GM21825 (cell line): Measurements from ENCODE around the gene OBSL1.

Experiments used
- ATAC-seq: cut with Tn5 transposase; IDR thresholded peaks from one replicate; pipeline ENCODE4 v1.9.1; 2021; ENCODE audit warnings: mild to moderate bottlenecking, moderate library complexity; ENCODE audit not compliant: unreplicated experiment

The OBSL1 gene

DNA sequence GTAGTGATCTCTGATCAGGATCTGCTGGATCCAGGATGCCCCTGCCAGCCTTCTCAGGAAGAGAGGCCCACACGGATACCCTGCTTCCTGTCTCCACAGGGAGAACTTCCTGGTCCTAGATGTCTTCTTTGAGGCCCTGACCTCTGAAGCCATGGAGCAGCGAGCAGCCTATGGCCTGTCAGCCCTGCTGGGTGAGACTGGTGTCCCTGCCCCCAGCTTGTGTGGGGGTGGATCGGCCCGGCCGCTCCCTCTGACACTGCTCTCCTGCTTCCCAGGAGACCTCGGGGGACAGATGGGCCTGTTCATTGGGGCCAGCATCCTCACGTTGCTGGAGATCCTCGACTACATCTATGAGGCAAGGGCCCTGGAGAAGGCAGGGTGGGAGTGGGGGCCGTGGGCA is 34.4 kb downstream of the OBSL1 start:
- no peak for ATAC-seq

DNA sequence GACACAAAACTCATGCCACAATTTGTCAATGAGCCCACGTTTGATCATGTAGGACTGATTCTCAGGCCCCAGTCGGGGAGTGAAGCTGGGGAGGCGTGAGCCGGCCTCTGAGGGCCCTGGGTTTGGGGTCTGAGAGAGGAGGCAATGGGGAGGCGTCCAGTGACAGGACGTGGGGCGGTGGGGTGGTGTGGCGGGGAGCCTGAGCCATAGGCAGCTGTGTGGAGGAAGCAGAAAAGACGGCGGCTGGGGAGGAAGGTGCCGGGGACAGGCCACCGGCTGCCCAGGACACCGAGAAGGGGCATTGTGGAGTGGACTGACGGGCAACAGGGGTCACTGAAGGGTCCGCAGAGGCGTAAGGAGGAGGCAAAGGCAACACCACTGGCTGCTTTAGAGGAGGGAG is 34.9 kb downstream of the OBSL1 start:
- no peak for ATAC-seq

DNA sequence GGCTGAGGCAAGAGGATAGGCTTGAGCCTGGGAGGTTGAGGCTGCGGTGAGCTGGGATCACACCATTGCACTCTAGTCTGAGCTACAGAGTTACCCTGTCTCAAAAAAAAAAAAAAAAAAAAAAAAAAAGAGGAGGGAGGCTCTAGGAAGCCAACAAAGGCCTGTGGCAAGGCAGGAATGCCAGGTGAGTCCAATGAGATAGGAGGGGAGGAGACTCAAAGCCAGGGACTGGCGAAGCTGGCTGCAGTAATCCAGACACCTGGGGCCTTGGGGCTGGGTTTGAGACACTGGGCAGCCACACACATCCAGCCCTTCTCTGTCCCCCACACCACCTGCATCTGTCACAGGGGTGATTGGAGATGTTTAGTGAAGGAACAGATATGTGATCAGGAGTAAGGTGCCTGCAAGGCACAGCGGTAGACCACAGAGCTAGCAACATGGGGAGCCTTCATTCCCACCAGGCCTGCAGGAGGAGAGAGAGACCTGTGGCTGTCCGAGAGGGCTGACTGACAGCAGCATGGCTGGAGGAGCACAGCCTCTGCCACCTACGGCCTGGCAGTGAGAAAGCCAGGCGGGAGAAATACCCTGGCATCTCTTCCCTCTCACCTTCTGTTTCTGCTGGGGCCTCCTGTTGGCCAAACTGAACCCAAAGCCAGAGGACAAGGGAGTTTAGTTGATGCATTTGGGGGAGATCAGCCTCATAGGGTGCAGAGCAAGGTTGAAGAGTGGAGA is 37.2 kb downstream of the OBSL1 start:
- no peak for ATAC-seq

DNA sequence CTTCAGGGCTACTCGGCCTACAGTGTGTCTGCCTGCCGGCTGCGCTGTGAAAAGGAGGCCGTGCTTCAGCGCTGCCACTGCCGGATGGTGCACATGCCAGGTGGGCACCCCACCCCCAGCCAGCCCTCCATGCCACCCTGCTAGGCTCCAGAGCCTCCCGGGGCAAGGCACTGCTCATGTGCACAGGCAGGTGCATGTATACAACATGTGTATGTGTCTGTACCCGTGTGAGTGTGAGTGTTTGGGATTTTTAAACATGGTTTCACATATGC is 39.0 kb downstream of the OBSL1 start:
- no peak for ATAC-seq

DNA sequence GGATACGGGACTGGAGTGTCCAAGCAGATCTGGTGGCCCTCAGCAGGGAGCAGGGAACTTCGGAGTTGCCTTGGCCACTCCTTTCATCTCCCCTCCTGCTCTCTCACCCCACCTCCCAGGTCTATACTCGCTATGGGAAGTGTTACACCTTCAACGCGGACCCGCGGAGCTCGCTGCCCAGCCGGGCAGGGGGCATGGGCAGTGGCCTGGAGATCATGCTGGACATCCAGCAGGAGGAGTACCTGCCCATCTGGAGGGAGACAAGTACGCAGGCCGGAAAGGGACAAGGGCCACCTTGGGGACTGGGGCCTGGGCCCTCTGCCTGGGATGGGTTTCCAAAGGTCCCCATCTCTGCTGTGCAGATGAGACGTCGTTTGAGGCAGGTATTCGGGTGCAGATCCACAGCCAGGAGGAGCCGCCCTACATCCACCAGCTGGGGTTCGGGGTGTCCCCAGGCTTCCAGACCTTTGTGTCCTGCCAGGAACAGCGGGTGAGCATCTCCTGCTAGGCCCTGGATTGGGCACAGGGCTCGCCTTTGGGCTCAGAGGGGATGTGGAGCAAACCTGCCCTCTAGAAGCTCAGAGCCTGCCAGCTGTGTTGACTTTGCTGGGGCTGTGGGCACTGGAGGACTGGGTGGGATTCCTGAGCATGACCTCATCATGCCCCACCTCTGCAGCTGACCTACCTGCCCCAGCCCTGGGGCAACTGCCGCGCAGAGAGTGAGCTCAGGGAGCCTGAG is 39.5 kb downstream of the OBSL1 start:
- no peak for ATAC-seq

DNA sequence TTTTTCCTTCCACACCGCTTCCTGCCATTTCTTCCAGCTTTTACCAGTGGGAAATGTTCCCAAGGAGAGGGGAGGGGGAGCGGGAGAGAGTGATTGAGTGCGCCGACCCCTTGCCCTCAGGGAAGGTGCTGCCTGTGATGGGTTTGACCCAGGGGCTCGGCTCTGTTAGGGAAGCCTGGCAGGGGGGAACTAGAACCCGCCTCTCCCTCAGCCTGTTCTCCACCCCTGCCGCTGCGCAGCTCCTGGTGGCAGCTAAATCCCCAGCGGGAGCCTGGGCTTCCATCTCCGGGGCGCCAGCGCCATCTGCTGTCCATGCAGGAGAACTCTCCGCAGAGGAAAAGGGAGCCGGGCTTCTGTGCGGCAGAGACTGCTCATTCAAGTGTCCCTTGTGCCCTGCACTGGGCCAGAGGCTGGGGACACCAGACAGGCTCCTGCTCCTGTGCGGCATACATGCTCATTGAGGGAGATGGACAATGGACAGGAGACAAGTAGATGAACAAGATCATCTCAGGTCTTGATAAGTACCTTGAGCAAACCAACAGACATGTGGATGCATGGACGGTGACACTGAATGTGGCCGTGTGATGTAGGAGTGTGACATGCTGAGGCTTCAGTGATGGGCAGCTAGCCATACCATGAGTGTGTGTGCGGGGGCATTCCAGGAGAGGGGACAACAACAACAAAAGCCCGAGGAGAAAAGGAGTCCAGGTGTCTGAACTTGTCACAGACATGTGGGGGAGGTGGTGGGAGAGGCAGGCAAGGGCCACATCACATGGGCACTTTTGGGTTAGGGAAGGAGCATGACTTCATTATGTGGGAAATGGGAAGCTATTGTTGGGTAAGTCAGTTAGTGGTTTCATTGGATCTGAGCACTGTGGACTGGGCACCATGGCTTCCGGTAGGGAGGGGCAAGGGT is 41.0 kb downstream of the OBSL1 start:
- peak; percentile 90 for ATAC-seq

DNA sequence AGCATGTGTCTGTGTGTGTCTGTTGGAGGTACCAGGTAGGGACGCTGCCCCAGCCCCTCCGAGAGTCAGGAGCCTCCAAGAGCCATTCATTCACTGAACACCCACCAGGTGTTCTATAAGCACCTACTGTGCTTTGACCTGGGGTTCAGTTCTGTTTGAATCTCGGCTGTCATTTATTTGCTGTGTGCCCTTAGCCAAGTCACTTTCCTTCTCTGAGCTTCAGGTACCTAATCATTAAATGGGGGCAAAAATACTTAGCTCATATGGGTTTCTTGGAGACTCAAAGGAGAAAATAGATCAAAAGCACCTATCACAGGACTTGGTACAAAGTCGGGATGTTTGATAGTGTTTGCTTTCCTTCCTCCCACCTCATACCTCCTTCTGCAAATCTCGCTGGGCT is 43.9 kb downstream of the OBSL1 start:
- ATAC-seq, result no peak

DNA sequence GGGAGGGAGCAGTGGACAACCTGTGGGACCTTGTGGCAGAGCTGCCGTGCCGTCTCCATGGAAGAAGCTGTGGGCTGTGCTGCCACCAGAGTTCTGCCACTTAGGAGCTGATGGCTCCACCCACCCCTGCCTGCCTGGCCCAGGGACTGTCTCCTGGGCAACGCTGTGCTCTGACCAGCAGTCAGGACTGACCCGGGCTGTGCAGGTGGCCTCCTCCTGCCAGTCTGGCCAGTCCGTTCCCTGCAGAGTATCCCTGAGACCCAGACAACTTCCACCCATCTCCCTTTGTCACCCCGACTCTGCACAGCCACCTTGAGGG is 44.3 kb downstream of the OBSL1 start:
- ATAC-seq, result no peak

DNA sequence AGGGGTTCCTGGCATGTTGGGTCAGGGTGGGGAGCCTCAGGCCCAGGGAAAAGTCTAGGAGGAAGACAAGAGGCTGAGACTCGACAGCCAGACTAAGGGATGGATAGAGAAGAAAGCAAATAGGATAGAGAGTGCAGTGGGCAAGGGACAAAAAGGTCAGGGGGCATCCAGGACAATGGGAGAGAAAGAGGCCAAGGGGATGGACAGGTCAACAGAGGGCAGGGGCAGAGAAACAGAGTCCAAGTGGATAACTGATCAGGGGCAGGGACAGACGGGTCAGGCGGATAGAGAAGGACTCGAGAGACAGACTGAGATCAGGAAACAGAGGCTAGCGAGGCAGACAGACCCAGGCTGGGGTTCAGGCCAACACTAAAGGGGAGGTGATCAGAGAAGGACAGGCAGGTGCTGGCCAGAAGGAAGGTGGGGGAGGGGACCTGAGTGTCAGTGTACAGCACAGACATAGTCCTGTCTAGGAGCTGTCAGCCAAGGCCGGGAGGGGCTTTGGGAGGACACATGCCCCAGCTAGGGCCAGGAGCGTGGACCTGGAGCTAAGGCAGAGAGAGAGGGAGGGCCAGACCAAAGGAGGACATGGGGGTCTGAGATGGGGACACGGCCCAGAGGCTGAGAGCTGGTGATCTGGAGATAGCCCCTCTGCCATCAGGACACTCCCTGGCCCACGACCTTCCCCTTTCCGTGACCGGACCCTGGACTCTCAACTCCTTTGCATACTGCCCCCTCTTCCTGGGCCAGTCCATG is 44.8 kb downstream of the OBSL1 start:
- no peak for ATAC-seq

DNA sequence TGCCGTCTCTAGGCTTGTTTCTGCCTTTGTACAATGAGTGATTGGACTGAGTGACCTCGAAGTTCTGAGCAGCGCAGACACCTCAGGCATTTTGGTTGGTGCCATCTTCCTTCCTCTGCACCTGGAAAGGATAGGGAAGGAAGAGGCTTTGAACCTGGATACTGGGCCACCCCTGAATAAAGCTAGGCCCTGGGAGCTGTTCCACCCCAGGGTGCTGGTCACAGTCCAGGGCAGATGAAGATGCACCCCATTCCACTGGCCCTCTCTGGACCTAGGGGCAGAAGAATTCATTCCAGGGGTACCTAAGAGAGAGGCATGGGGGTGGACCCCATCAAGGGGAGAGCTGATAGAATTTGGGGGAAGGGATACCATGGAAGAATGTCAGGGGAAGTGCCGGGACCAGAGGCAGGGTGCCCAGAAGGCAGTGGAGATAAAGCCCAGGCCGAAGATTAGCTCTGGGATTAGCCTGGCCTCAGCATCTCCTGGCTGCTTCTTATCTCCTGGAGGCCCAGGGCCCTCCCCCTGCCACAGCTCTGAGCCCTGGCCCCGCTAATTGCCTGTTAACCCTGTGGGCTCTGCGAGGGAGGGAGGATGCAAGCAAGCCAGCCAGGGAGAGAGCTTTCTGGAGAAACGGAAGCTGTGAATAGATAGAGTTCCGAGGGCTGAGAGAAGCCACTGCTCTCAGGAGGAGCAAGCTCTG is 45.7 kb downstream of the OBSL1 start:
- ATAC-seq, result no peak

DNA sequence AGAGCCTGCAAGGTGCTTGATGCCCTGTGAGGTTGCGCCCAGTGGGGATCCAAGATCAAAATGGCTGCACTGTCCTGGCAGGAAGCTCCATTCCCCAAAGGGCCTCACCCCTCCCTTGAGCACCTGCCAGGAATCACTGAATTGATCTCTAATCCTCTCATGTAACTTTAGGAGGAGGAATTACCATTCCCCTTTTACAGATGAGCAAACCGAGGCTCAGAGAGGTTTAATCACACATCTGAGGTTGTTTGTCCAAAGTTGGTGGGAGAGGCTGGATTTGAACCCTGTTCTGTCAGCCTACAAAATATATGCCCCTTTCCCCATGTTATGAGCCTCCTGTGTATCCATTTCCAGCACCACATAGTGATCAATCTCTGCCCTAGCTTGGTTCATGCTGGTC is 46.5 kb downstream of the OBSL1 start:
- ATAC-seq, result no peak

DNA sequence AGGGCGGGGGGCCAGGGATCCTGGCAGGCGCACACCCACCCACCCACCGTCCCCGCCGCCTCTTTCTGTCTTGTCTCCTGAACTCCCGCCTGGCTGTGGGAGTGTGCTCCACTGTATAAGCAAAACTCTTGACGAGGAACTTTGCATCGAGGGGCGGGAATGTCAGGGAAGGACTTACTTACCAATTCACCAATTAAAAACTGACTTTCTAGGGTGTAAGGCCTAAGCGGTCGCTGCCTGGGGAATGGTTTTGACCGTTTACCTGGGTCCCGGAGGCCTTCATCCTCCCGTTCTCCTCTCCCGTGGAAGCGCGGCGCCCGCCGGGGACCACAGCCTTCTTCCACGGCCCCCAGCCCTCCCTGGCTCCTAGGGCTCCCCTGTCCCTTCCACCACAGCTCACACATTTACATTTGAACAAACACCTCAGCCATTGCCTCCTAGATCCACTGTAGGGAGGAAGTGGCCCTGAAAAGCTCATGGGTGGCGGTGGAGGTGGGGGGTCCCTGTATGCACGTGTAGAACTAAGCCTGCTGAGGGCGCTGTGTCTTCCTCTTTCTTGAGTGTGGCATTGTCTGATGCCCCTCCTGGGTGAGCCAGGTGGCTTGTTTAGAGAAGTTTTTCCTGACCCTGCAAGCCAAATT is 48.2 kb downstream of the OBSL1 start:
- no peak for ATAC-seq

DNA sequence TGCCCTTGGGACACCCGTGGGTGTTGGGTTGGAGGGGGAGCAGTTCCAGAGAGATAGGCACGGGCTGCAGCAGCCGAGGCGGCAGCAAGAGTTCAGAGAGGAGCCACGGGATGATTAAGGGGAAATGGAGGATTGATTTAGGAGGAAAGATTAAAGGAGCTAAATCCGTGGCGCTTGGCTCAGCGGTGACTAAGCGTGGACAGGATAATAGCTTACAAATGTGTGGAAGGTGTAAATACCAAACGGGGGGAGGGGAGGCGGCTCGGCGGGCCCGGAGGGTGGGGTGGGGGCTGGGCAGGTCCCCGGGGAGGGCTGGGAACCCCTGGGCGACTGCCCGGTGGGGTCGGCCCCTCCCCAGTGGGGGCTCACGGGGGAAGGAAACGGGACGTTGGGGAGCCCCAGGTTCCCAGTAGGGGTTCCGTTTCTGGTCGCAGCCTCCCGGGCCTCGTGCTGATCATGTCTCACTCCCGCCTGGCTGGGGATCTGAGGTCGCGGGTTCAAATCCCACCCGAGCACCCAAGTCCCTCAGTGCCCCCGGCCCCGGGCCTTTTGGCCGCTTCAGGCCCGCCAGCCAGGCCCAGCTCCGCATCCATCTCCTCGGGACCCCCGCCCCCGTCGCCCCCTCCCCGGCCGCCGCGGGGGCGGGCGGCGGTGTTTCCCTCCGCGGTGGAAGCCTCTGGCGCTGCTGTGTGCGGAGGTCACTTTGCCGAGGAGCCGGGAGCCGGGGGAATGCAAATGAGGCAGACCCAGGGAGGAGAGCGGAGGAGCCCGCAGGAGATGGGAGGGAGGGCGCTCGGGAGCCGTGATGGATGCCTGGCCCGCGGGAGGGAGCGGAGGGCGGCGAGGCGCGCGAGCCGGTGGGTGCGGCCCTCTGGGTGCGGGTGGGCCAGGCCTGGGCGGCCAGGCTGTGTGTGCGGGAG is 49.0 kb downstream of the OBSL1 start:
- ATAC-seq, result no peak

DNA sequence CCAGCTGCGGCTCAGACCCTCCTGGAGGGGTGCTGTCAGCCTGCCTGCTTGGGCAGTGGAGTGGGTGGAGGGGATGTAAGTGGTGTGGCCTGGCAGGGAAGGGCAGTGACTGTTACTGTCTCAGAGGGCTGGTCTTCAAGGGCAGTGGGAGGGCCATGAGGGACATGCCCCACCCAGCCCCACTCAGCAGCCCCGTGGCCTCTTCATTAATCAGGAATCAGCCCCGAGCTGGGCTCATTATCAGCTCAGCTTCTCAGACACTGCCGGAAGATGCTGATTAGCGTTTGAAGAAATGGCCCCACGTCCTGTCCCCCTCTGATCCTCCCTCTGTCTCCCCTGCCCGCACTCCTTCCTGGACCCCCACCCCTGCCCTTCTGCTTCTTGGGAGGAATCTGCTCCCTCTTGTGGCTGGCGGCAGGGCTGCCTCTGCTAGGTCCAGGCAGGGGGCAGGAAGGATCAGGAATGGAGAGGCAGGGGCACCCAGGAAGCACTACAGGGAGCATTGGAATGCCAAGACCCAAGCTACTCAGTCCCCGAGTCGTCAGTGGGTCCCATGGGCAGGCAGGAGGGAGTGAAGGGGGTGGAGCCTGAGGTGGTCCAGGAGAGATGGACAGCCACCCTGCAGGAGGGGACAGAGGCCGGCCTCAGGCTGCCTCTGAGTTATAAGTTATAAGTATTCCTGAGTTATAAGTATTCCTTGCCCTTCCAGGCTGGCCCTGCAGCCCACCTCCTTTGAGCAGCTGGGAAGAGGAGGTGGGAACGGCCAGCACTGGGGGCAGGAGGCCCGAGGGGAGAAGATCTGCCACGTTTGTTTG is 50.1 kb downstream of the OBSL1 start:
- ATAC-seq, result no peak

DNA sequence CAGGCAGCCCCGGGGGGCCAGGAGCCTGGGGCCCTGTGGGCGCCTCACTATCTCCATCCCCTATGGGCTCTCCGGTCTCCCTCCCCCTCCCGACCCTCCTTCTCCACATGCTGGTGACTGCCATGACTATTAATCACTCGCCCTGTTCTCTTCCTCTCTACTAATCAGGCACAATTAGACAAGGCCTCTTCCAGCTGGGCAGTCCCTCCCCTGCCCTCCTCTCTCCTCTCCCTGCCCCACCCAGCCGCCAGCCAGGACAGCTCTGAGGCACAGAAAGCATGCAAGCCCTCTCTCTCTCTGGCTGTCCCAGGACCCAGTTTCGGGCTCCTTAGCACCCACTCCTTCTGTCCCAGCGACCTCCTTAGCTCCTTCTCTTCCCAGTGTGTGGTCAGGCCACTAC is 51.3 kb downstream of the OBSL1 start:
- no peak for ATAC-seq

DNA sequence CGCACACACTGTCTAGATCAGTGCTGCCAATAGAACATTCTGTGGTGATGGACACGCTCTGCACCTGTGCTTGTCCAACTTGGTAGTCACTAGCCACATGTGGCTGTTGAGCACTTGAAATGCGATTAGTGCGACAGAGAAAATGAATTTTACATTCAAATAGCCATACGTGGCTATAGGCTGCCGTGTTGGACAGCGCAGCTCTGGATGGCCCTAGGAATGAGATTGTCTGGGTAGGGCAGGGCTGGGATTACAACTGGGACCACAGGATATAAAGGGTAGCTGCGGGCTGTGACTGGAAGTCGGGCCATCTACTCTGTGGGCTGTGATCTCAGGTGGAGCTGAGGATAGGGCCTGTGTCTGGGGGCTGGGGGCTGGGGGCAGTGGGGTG is 51.8 kb downstream of the OBSL1 start:
- ATAC-seq, result no peak

DNA sequence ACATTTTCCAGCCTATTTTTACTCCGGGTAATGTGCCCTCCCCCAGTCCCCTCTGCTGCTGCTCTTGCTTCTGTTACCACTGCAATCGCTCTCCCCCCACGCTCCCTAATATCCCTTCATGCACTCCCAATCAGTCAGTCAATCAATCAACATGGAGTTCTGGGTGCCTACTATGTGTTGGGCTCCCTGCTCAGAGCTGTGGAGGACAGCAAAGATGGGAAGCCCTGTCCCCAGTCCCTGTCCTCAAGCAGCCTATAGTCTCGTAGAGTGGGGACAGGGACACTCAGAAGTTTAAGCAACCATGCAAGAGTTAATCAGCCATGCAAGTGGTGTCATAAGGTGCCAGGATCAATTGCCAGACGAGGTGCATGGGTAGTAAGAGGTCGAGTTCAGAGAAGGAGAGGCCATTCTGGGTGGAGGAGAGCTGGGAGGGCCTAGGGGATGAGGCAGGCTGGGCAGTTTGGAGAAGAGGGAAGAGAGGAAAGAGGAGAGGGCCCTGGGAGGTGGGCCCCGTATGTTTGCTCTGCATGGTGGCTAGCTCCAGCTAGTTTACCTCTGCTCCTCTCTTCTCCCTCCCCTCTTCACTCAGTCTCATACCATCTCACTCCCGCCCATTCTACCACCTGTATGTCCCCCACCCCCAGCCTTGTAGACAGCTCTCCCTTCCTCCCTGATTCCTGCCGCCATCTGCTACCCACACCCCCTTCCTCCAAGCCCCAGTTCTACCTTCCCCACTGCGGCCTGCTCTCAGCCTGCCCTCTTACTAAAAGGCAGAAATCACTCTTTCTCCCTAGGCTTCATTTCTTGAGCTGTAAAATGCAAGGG is 53.2 kb downstream of the OBSL1 start:
- no peak for ATAC-seq
